ENCODE data around the gene DNAJC17. TPM values are rescaled to one million over a fixed set of nuclear protein-coding genes. Genes with fewer than 3 reads are reported as not detected.

The DNAJC17 gene
- total and polyA plus RNA-seq, 4 donors = 10.0 to 32.5 (median 19.9) TPM

GRCh38 chr15:40790718-40791117 is 16.6 kb downstream of the DNAJC17 start:
- WGBS = 85% methylated on average over 3 of the region's 3 CpGs
- H3K9me3 ChIP-seq (ENCODE audit: control insufficient read depth in 4 of 4, low read length in 3 of 4) = no peaks in the 10 kb centered on the region
- H3K27ac ChIP-seq (ENCODE audit: low read depth in 1 of 2, low read length in 2 of 2) = no peak overlapping the region
- no peak overlapping the region for H3K9ac ChIP-seq (ENCODE audit: low read depth in 1 of 2, low read length in 2 of 2)
- DNase-seq (ENCODE audit: low spot score) = no peak
- peaks cover 0 to 5% (median under 1%) of the 10 kb centered on the region in 4 donors for H3K36me3 ChIP-seq (ENCODE audit: control insufficient read depth in 4 of 4, insufficient read depth in 3 of 4, low read depth in 1 of 4, low read length in 3 of 4)
- no peaks in the 10 kb centered on the region for H3K27me3 ChIP-seq (ENCODE audit: control insufficient read depth in 4 of 4, insufficient read depth in 4 of 4, low read length in 3 of 4)
- no peak overlapping the region for H3K4me3 ChIP-seq (ENCODE audit: low read depth in 1 of 3, low read length in 3 of 3)
- TF ChIP-seq NR2F2 (IDR thresholded peaks at IDR 0.05) (no peak), ZBTB33 (IDR thresholded peaks at IDR 0.05) (no peak), TAF1 (conservative IDR thresholded peaks at IDR 0.05) (no peak), FOXA2 (IDR thresholded peaks at IDR 0.05) (no peak), GABPA (IDR thresholded peaks at IDR 0.05 in 1 of 2, conservative IDR thresholded peaks at IDR 0.05 in 1 of 2) (no peak), HNF4G (IDR thresholded peaks at IDR 0.05) (no peak), CTCF (IDR thresholded peaks at IDR 0.05; ENCODE audit: low read depth, low read length, missing input control) (no peak), MAX (IDR thresholded peaks at IDR 0.05) (no peak), YY1 (IDR thresholded peaks at IDR 0.05) (no peak), FOXA1 (IDR thresholded peaks at IDR 0.05) (no peak), RAD21 (IDR thresholded peaks at IDR 0.05) (no peak), SP1 (IDR thresholded peaks at IDR 0.05) (no peak), EGR1 (IDR thresholded peaks at IDR 0.05; ENCODE audit: low read depth in 2 of 2) (no peak)
- TF ChIP-seq, protein P1, sequence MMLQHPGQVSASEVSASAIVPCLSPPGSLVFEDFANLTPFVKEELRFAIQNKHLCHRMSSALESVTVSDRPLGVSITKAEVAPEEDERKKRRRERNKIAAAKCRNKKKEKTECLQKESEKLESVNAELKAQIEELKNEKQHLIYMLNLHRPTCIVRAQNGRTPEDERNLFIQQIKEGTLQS (IDR thresholded peaks at IDR 0.05) = no peak
- TF ChIP-seq, protein P2, sequence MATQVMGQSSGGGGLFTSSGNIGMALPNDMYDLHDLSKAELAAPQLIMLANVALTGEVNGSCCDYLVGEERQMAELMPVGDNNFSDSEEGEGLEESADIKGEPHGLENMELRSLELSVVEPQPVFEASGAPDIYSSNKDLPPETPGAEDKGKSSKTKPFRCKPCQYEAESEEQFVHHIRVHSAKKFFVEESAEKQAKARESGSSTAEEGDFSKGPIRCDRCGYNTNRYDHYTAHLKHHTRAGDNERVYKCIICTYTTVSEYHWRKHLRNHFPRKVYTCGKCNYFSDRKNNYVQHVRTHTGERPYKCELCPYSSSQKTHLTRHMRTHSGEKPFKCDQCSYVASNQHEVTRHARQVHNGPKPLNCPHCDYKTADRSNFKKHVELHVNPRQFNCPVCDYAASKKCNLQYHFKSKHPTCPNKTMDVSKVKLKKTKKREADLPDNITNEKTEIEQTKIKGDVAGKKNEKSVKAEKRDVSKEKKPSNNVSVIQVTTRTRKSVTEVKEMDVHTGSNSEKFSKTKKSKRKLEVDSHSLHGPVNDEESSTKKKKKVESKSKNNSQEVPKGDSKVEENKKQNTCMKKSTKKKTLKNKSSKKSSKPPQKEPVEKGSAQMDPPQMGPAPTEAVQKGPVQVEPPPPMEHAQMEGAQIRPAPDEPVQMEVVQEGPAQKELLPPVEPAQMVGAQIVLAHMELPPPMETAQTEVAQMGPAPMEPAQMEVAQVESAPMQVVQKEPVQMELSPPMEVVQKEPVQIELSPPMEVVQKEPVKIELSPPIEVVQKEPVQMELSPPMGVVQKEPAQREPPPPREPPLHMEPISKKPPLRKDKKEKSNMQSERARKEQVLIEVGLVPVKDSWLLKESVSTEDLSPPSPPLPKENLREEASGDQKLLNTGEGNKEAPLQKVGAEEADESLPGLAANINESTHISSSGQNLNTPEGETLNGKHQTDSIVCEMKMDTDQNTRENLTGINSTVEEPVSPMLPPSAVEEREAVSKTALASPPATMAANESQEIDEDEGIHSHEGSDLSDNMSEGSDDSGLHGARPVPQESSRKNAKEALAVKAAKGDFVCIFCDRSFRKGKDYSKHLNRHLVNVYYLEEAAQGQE (IDR thresholded peaks at IDR 0.05) = no peak
- H3K4me1 ChIP-seq (ENCODE audit: control insufficient read depth in 4 of 4, insufficient read depth in 4 of 4, low read length in 3 of 4) = peaks cover 5 to 22% (median 6%) of the 10 kb centered on the region in 4 donors

DNA sequence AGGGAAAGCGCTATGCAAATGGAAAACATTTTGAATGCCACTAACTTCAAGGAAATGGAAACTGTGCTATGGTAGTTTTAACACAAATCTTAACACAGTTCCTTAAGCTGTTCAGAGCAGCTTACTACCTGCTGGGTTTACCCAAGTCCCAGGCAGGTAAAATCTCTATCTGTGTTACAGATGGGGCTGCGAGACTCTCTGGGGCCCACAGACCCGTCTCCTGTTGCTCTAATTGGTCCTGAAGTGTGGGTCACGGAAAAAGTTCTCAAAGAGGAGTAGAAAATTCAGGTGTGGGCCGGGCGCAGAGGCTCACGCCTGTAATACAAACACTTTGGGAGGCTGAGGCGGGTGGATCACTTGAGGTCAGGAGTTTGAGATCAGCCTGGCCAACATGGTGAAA is 17.3 kb downstream of the DNAJC17 start:
- H3K36me3 ChIP-seq (ENCODE audit: control insufficient read depth in 4 of 4, insufficient read depth in 3 of 4, low read depth in 1 of 4, low read length in 3 of 4) = peaks cover 0 to 5% (median under 1%) of the 10 kb centered on the region in 4 donors
- H3K4me3 ChIP-seq (ENCODE audit: low read depth in 1 of 3, low read length in 3 of 3) = no peak overlapping the region
- peaks cover 5 to 24% (median 10%) of the 10 kb centered on the region in 4 donors for H3K4me1 ChIP-seq (ENCODE audit: control insufficient read depth in 4 of 4, insufficient read depth in 4 of 4, low read length in 3 of 4)
- no peaks in the 10 kb centered on the region for H3K27me3 ChIP-seq (ENCODE audit: control insufficient read depth in 4 of 4, insufficient read depth in 4 of 4, low read length in 3 of 4)
- DNase-seq (ENCODE audit: low spot score) = no peak
- H3K27ac ChIP-seq (ENCODE audit: low read depth in 1 of 2, low read length in 2 of 2) = no peak overlapping the region
- 95% methylated on average over 8 of the region's 8 CpGs for WGBS
- no peaks in the 10 kb centered on the region for H3K9me3 ChIP-seq (ENCODE audit: control insufficient read depth in 4 of 4, low read length in 3 of 4)
- H3K9ac ChIP-seq (ENCODE audit: low read depth in 1 of 2, low read length in 2 of 2) = no peak overlapping the region
- no peak for TF ChIP-seq ZBTB33 (IDR thresholded peaks at IDR 0.05)

Data from liver (tissue), 9 donors.